ENCODE measurements around the gene NPY2R. TPM values are rescaled to one million over a fixed set of nuclear protein-coding genes. Genes with fewer than 3 reads are reported as not detected.

Gene NPY2R
- polyA plus RNA-seq, 1 donor: 1.8 TPM

DNA sequence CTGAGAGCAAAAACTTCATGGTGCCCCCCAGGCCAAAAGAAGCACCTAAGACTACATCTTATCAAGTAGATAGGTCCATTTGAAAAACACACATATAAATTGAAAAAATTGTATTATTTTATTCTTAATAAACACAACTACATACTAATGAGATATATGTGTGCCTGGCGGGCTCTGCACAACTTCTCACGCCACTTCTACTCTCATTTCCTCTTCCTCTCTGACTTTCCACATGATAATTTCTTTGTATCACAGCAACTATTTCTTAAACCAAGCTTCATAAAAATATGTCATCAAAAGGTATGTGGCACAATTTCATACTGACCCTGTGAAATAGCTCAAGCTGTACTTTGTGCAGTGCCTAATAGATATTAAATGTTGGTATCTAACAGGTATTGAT, 10.7 kb upstream of the NPY2R start:
- no peaks in the 10 kb centered on the region for H3K9me3 ChIP-seq (ENCODE audit: control insufficient read depth, low read depth, low read length)
- no peaks in the 10 kb centered on the region for H3K36me3 ChIP-seq (ENCODE audit: control insufficient read depth, insufficient read depth, low read length)
- 100% methylated on average over 1 of the region's 2 CpGs for WGBS (ENCODE audit: insufficient coverage, low lambda C conversion rate)
- no peak overlapping the region for H3K4me3 ChIP-seq (ENCODE audit: low read length)
- H3K27ac ChIP-seq (ENCODE audit: low read length): no peak overlapping the region
- H3K4me1 ChIP-seq (ENCODE audit: control insufficient read depth, insufficient read depth, low read length): no peaks in the 10 kb centered on the region
- DNase-seq: no peak
- no peaks in the 10 kb centered on the region for H3K27me3 ChIP-seq (ENCODE audit: control insufficient read depth, insufficient read depth, low read length)

DNA sequence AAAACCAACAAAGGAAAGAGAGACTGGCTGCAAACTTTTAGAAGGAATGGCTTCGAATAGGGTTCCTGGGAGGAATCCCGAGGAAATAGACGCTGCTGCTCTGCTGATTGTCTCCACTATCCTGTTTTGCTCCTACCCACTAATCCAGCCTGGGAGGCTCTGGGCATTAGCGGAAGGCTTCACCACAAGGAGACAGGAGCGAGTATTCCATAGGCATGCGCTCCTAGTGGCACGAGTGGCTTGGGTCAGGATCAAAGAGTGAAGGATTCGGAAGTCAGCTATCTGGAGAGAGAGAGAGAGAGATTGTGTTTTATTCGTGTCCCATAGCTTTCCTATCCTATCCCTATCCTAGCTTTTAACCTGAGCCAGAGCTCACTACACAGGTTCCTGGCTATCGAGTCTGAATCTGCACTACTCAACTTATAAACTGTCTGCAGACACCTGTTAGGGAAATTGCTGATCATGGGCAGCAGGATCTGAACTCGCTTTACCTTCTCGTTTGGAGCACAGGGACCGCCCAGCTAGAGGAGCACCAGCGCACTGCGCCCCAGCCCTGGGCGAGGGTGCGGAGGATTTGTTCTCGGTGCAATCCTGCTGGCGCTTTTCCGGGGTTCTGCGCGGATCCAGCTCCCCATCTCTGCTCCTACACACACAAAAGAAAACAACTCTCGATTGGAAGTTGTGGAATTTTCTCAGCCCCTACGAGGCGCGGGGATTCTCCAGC, 740 bp upstream of the NPY2R start:
- peaks cover 29% of the 10 kb centered on the region for H3K27me3 ChIP-seq (ENCODE audit: control insufficient read depth, insufficient read depth, low read length)
- WGBS (ENCODE audit: insufficient coverage, low lambda C conversion rate): no CpG with 5 or more reads among the region's 26 CpGs
- H3K9me3 ChIP-seq (ENCODE audit: control insufficient read depth, low read depth, low read length): no peaks in the 10 kb centered on the region

DNA sequence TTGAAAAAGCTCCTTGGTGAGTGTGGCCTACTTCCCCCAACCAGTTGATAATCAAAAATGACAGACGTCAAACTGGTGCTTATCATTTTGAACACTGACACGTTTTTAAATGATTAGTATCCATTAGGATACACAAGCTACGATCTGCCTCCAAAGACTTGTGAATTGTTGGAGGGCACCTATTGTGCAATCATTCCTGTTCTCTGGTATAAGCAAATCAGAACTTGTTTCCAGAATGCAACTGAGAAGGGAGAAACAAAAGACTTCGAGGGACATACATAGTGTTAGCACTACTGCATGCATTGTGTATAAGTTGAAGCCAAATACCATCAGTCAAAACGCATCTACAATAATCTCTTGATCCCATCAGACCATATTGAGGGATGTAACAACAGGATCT, 11.6 kb downstream of the NPY2R start:
- 80% methylated on average over 4 of the region's 5 CpGs for WGBS (ENCODE audit: insufficient coverage, low lambda C conversion rate)
- no peaks in the 10 kb centered on the region for H3K4me1 ChIP-seq (ENCODE audit: control insufficient read depth, insufficient read depth, low read length)

More for the DNA sequence above, 740 bp upstream of the NPY2R start:
- H3K36me3 ChIP-seq (ENCODE audit: control insufficient read depth, insufficient read depth, low read length): no peaks in the 10 kb centered on the region
- H3K4me3 ChIP-seq (ENCODE audit: low read length): peak overlapping the region; percentile 38
- H3K4me1 ChIP-seq (ENCODE audit: control insufficient read depth, insufficient read depth, low read length): no peaks in the 10 kb centered on the region
- peak in 1 of 2 donors; percentile 35 for DNase-seq
- no peak overlapping the region for H3K27ac ChIP-seq (ENCODE audit: low read length)

DNA sequence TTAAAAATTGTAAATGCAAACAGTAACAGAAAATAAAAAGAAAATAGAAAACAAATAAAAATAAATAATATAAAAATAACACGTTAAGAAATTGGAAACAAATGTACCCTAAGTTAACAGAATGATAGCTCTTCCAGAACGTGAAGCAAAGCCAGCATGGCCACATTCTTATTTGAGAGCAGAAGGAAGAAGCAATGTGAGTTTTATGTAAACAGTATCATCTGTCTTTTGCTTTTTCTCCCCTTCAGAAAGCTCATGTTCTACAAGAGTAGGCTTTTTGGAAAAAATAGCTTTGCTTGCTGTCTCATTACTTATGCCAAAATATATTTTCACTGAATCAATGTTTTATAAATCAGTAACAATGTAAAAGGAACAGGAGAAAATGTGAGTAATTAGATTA, 18.7 kb downstream of the NPY2R start:
- Histone ChIP-seq H3K9me3 (ENCODE audit: control insufficient read depth, low read depth, low read length) (no peaks in the 10 kb centered on the region), H3K4me1 (ENCODE audit: control insufficient read depth, insufficient read depth, low read length) (no peaks in the 10 kb centered on the region), H3K27me3 (ENCODE audit: control insufficient read depth, insufficient read depth, low read length) (no peaks in the 10 kb centered on the region), H3K4me3 (ENCODE audit: low read length) (no peak overlapping the region), H3K36me3 (ENCODE audit: control insufficient read depth, insufficient read depth, low read length) (no peaks in the 10 kb centered on the region), H3K27ac (ENCODE audit: low read length) (no peak overlapping the region)
- no peak for DNase-seq
- WGBS (ENCODE audit: insufficient coverage, low lambda C conversion rate): 26% methylated on average over 2 of the region's 2 CpGs

More for the DNA sequence above, 11.6 kb downstream of the NPY2R start:
- no peak overlapping the region for H3K4me3 ChIP-seq (ENCODE audit: low read length)
- no peak for DNase-seq
- H3K27me3 ChIP-seq (ENCODE audit: control insufficient read depth, insufficient read depth, low read length): no peaks in the 10 kb centered on the region
- no peaks in the 10 kb centered on the region for H3K9me3 ChIP-seq (ENCODE audit: control insufficient read depth, low read depth, low read length)
- H3K36me3 ChIP-seq (ENCODE audit: control insufficient read depth, insufficient read depth, low read length): no peaks in the 10 kb centered on the region
- H3K27ac ChIP-seq (ENCODE audit: low read length): no peak overlapping the region

DNA sequence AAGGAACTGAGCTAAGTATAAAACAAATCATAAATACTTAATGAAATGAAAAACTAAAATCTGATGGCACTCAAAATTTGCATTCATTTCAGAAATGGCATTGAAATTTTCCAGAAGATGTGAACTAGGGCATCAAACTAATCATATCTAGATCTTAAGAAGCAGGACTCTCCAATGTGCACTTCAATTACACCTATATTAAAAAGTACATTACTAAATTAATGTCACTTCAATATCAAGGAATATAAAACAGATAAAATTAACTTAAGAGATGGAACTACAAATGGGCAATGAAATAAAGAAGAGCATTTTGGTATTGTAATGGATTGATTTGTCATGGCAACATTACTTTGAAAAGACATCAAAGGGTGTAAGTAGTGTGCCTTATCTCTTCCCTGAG, 20.3 kb downstream of the NPY2R start:
- no peaks in the 10 kb centered on the region for H3K27me3 ChIP-seq (ENCODE audit: control insufficient read depth, insufficient read depth, low read length)
- H3K4me3 ChIP-seq (ENCODE audit: low read length): no peak overlapping the region
- H3K36me3 ChIP-seq (ENCODE audit: control insufficient read depth, insufficient read depth, low read length): no peaks in the 10 kb centered on the region
- no peaks in the 10 kb centered on the region for H3K4me1 ChIP-seq (ENCODE audit: control insufficient read depth, insufficient read depth, low read length)
- no peak overlapping the region for H3K27ac ChIP-seq (ENCODE audit: low read length)
- H3K9me3 ChIP-seq (ENCODE audit: control insufficient read depth, low read depth, low read length): no peaks in the 10 kb centered on the region
- DNase-seq: no peak

DNA sequence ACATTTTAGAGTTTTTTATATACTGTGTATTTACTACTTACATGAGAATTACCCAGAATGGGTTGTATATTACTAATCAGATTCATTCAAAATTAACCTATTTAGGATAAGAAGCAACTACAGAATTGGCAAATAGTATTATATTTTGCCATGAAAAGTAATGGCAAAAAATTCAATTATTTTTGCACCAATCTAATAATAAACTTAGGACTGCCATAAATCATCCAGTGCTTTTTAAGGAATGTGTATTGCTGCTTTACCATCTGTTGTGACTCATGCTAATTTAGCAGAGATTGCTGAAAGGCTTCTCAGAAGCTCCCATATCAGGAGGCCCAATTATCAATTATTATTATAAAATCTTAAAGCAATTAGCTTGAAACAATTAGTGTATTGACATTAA, 24.0 kb downstream of the NPY2R start:
- H3K27me3 ChIP-seq (ENCODE audit: control insufficient read depth, insufficient read depth, low read length): no peaks in the 10 kb centered on the region
- no peaks in the 10 kb centered on the region for H3K9me3 ChIP-seq (ENCODE audit: control insufficient read depth, low read depth, low read length)
- no peak overlapping the region for H3K4me3 ChIP-seq (ENCODE audit: low read length)
- H3K4me1 ChIP-seq (ENCODE audit: control insufficient read depth, insufficient read depth, low read length): no peaks in the 10 kb centered on the region
- no peaks in the 10 kb centered on the region for H3K36me3 ChIP-seq (ENCODE audit: control insufficient read depth, insufficient read depth, low read length)
- no peak for DNase-seq
- no peak overlapping the region for H3K27ac ChIP-seq (ENCODE audit: low read length)

DNA sequence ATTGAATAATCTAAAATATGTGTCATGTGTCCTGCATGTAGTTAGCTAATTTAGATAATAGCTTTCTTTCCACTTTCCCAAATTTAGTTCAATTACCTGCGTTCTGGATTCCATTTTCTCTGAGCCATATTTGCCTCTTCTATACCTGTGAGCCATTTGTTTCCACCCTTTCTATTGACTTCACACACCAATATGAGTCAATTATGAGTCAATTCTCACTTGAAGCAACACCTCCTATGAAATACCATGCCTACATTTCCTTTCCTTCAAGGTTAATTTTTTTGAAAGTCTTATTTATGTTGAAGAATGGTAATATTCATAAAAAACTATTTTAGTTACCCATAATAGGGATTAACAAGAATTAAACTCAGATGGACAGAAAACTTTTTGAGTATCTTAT, 25.8 kb downstream of the NPY2R start:
- H3K27ac ChIP-seq (ENCODE audit: low read length): no peak overlapping the region
- 100% methylated on average over 1 of the region's 1 CpG for WGBS (ENCODE audit: insufficient coverage, low lambda C conversion rate)

DNA sequence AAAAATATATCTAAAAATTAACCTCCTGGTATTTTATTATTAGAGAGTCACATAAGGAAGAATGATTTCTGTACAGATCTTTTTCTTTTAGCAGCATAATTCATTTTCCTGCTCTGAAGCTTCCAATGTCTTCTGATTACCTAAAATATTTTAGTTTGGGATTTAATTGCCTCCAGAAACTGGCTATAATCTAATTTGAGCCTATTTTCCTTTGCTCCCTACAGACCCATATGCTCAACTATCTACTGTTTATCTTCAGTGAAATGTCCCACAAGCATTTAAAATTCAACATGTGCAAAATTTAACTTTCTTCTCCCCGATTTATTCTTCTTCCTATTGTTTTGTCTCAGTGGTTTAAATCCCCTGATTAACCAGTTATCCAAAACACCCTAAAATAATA, 29.1 kb downstream of the NPY2R start:
- no peaks in the 10 kb centered on the region for H3K4me1 ChIP-seq (ENCODE audit: control insufficient read depth, insufficient read depth, low read length)
- no peaks in the 10 kb centered on the region for H3K36me3 ChIP-seq (ENCODE audit: control insufficient read depth, insufficient read depth, low read length)
- no peak overlapping the region for H3K4me3 ChIP-seq (ENCODE audit: low read length)
- H3K9me3 ChIP-seq (ENCODE audit: control insufficient read depth, low read depth, low read length): no peaks in the 10 kb centered on the region
- no peak overlapping the region for H3K27ac ChIP-seq (ENCODE audit: low read length)
- WGBS (ENCODE audit: insufficient coverage, low lambda C conversion rate): 89% methylated on average over 1 of the region's 1 CpG
- H3K27me3 ChIP-seq (ENCODE audit: control insufficient read depth, insufficient read depth, low read length): no peaks in the 10 kb centered on the region
- DNase-seq: no peak

More for the DNA sequence above, 25.8 kb downstream of the NPY2R start:
- Histone ChIP-seq H3K4me3 (ENCODE audit: low read length) (no peak overlapping the region), H3K27me3 (ENCODE audit: control insufficient read depth, insufficient read depth, low read length) (no peaks in the 10 kb centered on the region), H3K4me1 (ENCODE audit: control insufficient read depth, insufficient read depth, low read length) (no peaks in the 10 kb centered on the region), H3K36me3 (ENCODE audit: control insufficient read depth, insufficient read depth, low read length) (no peaks in the 10 kb centered on the region), H3K9me3 (ENCODE audit: control insufficient read depth, low read depth, low read length) (no peaks in the 10 kb centered on the region)
- DNase-seq: no peak

DNA sequence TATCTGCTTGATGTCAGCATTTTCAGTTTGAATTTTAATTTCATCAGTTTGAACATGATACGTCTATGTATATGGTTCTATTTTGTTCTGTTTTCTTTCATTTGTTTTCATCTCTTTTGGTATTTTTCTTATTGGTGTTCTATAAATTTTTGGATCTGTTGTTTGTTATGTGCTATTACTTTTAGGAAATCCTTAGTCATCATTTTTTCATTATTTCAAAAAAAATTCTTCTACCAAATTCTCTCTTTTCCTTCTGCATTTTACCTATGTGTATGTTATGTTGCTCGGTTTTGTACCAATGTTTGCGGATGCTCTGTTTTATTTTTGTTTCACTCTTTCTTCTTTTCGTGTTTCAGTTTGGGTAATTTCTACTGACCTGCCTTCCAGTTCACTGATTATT, 32.8 kb downstream of the NPY2R start:
- no peaks in the 10 kb centered on the region for H3K27me3 ChIP-seq (ENCODE audit: control insufficient read depth, insufficient read depth, low read length)
- H3K9me3 ChIP-seq (ENCODE audit: control insufficient read depth, low read depth, low read length): no peaks in the 10 kb centered on the region
- no peaks in the 10 kb centered on the region for H3K36me3 ChIP-seq (ENCODE audit: control insufficient read depth, insufficient read depth, low read length)
- H3K27ac ChIP-seq (ENCODE audit: low read length): no peak overlapping the region
- whole genome bisulfite sequencing (ENCODE audit: insufficient coverage, low lambda C conversion rate): 98% methylated on average over 4 of the region's 4 CpGs
- DNase-seq: no peak
- no peaks in the 10 kb centered on the region for H3K4me1 ChIP-seq (ENCODE audit: control insufficient read depth, insufficient read depth, low read length)
- H3K4me3 ChIP-seq (ENCODE audit: low read length): no peak overlapping the region

DNA sequence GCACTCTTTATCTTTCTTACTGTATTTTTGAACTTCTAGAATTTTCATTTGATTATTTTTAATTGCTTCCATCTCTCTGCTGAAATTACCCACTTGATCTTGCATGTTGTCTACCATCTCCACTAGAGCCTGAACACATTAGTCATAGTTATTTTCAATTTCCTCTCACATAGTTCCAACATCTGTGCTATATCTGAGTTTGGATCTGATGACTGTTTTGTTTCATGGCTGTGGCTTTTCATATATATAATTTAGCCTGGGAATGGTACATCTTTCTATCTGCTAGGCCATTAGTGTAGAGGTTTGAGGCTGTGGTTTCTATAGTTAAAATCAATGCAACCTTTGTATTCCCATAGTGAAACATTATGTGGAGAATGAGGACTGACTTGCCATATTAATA, 33.2 kb downstream of the NPY2R start:
- no peaks in the 10 kb centered on the region for H3K36me3 ChIP-seq (ENCODE audit: control insufficient read depth, insufficient read depth, low read length)
- H3K4me3 ChIP-seq (ENCODE audit: low read length): no peak overlapping the region
- H3K4me1 ChIP-seq (ENCODE audit: control insufficient read depth, insufficient read depth, low read length): no peaks in the 10 kb centered on the region
- no peak for DNase-seq
- no peaks in the 10 kb centered on the region for H3K9me3 ChIP-seq (ENCODE audit: control insufficient read depth, low read depth, low read length)
- no peaks in the 10 kb centered on the region for H3K27me3 ChIP-seq (ENCODE audit: control insufficient read depth, insufficient read depth, low read length)
- no peak overlapping the region for H3K27ac ChIP-seq (ENCODE audit: low read length)

DNA sequence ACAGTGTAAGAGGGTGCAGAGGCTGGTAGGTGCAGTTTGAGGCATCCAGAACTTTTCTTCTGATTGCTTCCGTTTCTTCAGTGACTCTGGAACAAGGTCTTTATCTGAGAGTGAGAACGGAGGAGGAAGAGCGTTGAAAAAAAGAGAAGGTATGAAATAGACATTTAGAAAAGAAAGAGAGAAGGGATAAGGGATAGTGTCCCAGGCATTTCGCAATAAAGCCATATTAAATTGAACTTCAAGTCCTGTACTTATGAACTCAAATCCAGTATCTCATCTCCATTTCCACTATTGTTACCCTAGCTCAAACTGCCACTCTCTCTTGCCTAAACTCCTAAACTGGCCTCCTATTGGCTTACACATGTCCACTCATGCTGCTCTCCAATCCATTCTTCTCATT, 36.7 kb downstream of the NPY2R start:
- Histone ChIP-seq H3K4me1 (ENCODE audit: control insufficient read depth, insufficient read depth, low read length) (no peaks in the 10 kb centered on the region), H3K27me3 (ENCODE audit: control insufficient read depth, insufficient read depth, low read length) (no peaks in the 10 kb centered on the region), H3K9me3 (ENCODE audit: control insufficient read depth, low read depth, low read length) (no peaks in the 10 kb centered on the region), H3K36me3 (ENCODE audit: control insufficient read depth, insufficient read depth, low read length) (no peaks in the 10 kb centered on the region), H3K4me3 (ENCODE audit: low read length) (no peak overlapping the region), H3K27ac (ENCODE audit: low read length) (no peak overlapping the region)
- DNase-seq: no peak
- WGBS (ENCODE audit: insufficient coverage, low lambda C conversion rate): 97% methylated on average over 3 of the region's 4 CpGs

All from large intestine (tissue), 3 donors.